ENCODE data around the gene TMEM35A. TPM values are rescaled to one million over a fixed set of nuclear protein-coding genes. Genes with fewer than 3 reads are reported as not detected.
"Not testable (repeated sequence)": the region's sequence is repeated elsewhere in the genome, so short reads cannot be mapped to it uniquely, and the experiment has no call there.

TMEM35A gene
- total RNA-seq, 1 donor from 2014 or later: not detected

- no peaks in the 10 kb centered on the region for H3K36me3 ChIP-seq (ENCODE audit: control insufficient read depth, insufficient read depth, low read length)
- DNase-seq (ENCODE audit: low read depth) (peak; percentile 63), FAIRE-seq (no peak)
- peak within 1 kb of the TSS; percentile 56 for H3K4me3 ChIP-seq (ENCODE audit: low read depth, low read length)
- H3K27me3 ChIP-seq (ENCODE audit: control insufficient read depth, insufficient read depth, low read length): no peaks in the 10 kb centered on the region
- no peak for TF ChIP-seq CTCF (IDR thresholded peaks at IDR 0.05; ENCODE audit: insufficient read depth, low read length, severe bottlenecking)
These were observed 27.0 kb upstream of the TMEM35A start, which contains the start of gene TRMT2B for GRCh38 chrX:101051549-101052302. TRMT2B (minus strand) TSS chrX:101052111; CDS start chrX:101042289, 9,822 bp downstream.

- H3K27me3 ChIP-seq (ENCODE audit: control insufficient read depth, insufficient read depth, low read length); H3K36me3 ChIP-seq (ENCODE audit: control insufficient read depth, insufficient read depth, low read length); DNase-seq (ENCODE audit: low read depth); FAIRE-seq; H3K4me3 ChIP-seq (ENCODE audit: low read depth, low read length): not testable (repeated sequence)
These were observed 22.1 kb upstream of the TMEM35A start for GRCh38 chrX:101056551-101056950.

GRCh38 chrX:101057093-101057714 lies 21.5 kb upstream of the TMEM35A start:
- Histone ChIP-seq H3K27me3 (ENCODE audit: control insufficient read depth, insufficient read depth, low read length) (no peaks in the 10 kb centered on the region), H3K36me3 (ENCODE audit: control insufficient read depth, insufficient read depth, low read length) (no peaks in the 10 kb centered on the region), H3K4me3 (ENCODE audit: low read depth, low read length) (no peak overlapping the region)
- peak; percentile 74 for DNase-seq (ENCODE audit: low read depth)
- no peak for TF ChIP-seq CTCF (IDR thresholded peaks at IDR 0.05; ENCODE audit: insufficient read depth, low read length, severe bottlenecking)
- no peak for FAIRE-seq

- FAIRE-seq: no peak
These were observed 16.5 kb upstream of the TMEM35A start for GRCh38 chrX:101062176-101062575.

GRCh38 chrX:101071582-101071981 lies 7.1 kb upstream of the TMEM35A start:
- no peak for TF ChIP-seq CTCF (IDR thresholded peaks at IDR 0.05; ENCODE audit: insufficient read depth, low read length, severe bottlenecking)
- FAIRE-seq: no peak
- no peak for DNase-seq (ENCODE audit: low read depth)
- Histone ChIP-seq H3K4me3 (ENCODE audit: low read depth, low read length) (no peak overlapping the region), H3K36me3 (ENCODE audit: control insufficient read depth, insufficient read depth, low read length) (no peaks in the 10 kb centered on the region), H3K27me3 (ENCODE audit: control insufficient read depth, insufficient read depth, low read length) (no peaks in the 10 kb centered on the region)

More at GRCh38 chrX:101062176-101062575, 16.5 kb upstream of the TMEM35A start:
- H3K4me3 ChIP-seq (ENCODE audit: low read depth, low read length): no peak overlapping the region
- no peaks in the 10 kb centered on the region for H3K27me3 ChIP-seq (ENCODE audit: control insufficient read depth, insufficient read depth, low read length)
- TF ChIP-seq CTCF (IDR thresholded peaks at IDR 0.05; ENCODE audit: insufficient read depth, low read length, severe bottlenecking): no peak
- no peaks in the 10 kb centered on the region for H3K36me3 ChIP-seq (ENCODE audit: control insufficient read depth, insufficient read depth, low read length)
- DNase-seq (ENCODE audit: low read depth): no peak

GRCh38 chrX:101079736-101080270 lies 1.1 kb downstream of the TMEM35A start:
- Histone ChIP-seq H3K4me3 (ENCODE audit: low read depth, low read length) (no peak overlapping the region), H3K36me3 (ENCODE audit: control insufficient read depth, insufficient read depth, low read length) (no peaks in the 10 kb centered on the region), H3K27me3 (ENCODE audit: control insufficient read depth, insufficient read depth, low read length) (no peaks in the 10 kb centered on the region)
- TF ChIP-seq CTCF (IDR thresholded peaks at IDR 0.05; ENCODE audit: insufficient read depth, low read length, severe bottlenecking): no peak
- no peak for DNase-seq (ENCODE audit: low read depth)
- no peak for FAIRE-seq

All from bronchial epithelial cell (primary cell).